ENCODE measurements around the gene TSEN34. TPM values are rescaled to one million over a fixed set of nuclear protein-coding genes. Genes with fewer than 3 reads are reported as not detected.

TSEN34 gene
- polyA plus RNA-seq, 1 of the 3 experiments (the other 2 are of a cell fraction), result 82.1 TPM

GRCh38 chr19:54151362-54152035 is 39.6 kb upstream of the TSEN34 start:
- H3K9me2 ChIP-seq, result no peaks in the 10 kb centered on the region
- TF ChIP-seq POLR2AphosphoS5 (IDR thresholded peaks at IDR 0.05; ENCODE audit: low read depth, low read length) (no peak), ELF1 (IDR thresholded peaks at IDR 0.05) (no peak), NRF1 (IDR thresholded peaks at IDR 0.05; ENCODE audit: low read depth, low read length) (no peak), REST (IDR thresholded peaks at IDR 0.05; ENCODE audit: low read depth, low read length) (no peak), GABPA (IDR thresholded peaks at IDR 0.05; ENCODE audit: low read depth) (no peak), SMC3 (IDR thresholded peaks at IDR 0.05; ENCODE audit: low read depth, low read length) (no peak)
- DNase-seq, result no peak
- no peaks in the 10 kb centered on the region for H4K20me1 ChIP-seq (ENCODE audit: insufficient read depth)
- H3K79me2 ChIP-seq (ENCODE audit: insufficient read depth), result no peaks in the 10 kb centered on the region
- no peak overlapping the region for H2AFZ ChIP-seq (ENCODE audit: low read depth)
- H3K4me3 ChIP-seq (ENCODE audit: low read depth in 2 of 2, low read length in 1 of 2), result no peak overlapping the region
- WGBS (ENCODE audit: low lambda C conversion rate), result 89% methylated on average over 22 of the region's 23 CpGs
- H3K9ac ChIP-seq, result no peak overlapping the region
- no peak overlapping the region for H3K27ac ChIP-seq (ENCODE audit: low read depth in 2 of 2, low read length in 1 of 2)
- no peaks in the 10 kb centered on the region for H3K27me3 ChIP-seq (ENCODE audit: insufficient read depth)
- POLR2A ChIA-PET, result interaction anchor here (1.6 kb wide), 1 partner anchor 8 kb away, joined by 6 read pairs; the partner anchor contains the start of gene LENG1
- no peak overlapping the region for H3K4me2 ChIP-seq
- no peaks in the 10 kb centered on the region for H3K4me1 ChIP-seq (ENCODE audit: control insufficient read depth in 1 of 2, insufficient read depth in 2 of 2, low read depth in 1 of 2, low read length in 1 of 2)
- CTCF ChIA-PET, result interaction anchor here (1.7 kb wide), 1 partner anchor 8 kb away, joined by 6 read pairs; the partner anchor contains the start of gene LENG1
- peaks cover 19% of the 10 kb centered on the region for H3F3A ChIP-seq (replicated peaks; ENCODE audit: insufficient read depth)
- no peaks in the 10 kb centered on the region for H3K9me3 ChIP-seq
- H3K36me3 ChIP-seq (replicated peaks in 1 of 2; ENCODE audit: control insufficient read depth in 1 of 2, insufficient read depth in 2 of 2, low read length in 1 of 2), result peaks cover 26 to 90% of the 10 kb centered on the region in 2 experiments

GRCh38 chr19:54152267-54152666 is 38.8 kb upstream of the TSEN34 start:
- H4K20me1 ChIP-seq (ENCODE audit: insufficient read depth), result no peaks in the 10 kb centered on the region
- H3K4me3 ChIP-seq (ENCODE audit: low read depth in 2 of 2, low read length in 1 of 2), result no peak overlapping the region
- no peak for DNase-seq
- H3K9me3 ChIP-seq, result no peaks in the 10 kb centered on the region
- TF ChIP-seq CHD2 (IDR thresholded peaks at IDR 0.05; ENCODE audit: low read length, partially characterized antibody), result no peak
- TF ChIP-seq SMC3 (IDR thresholded peaks at IDR 0.05; ENCODE audit: low read depth, low read length), result no peak
- no peak for TF ChIP-seq TEAD4 (IDR thresholded peaks at IDR 0.05; ENCODE audit: borderline replicate concordance, insufficient read depth)
- TF ChIP-seq RAD21 (IDR thresholded peaks at IDR 0.05; ENCODE audit: low read length), result no peak
- TF ChIP-seq IRF3 (IDR thresholded peaks at IDR 0.05; ENCODE audit: low read depth, low read length), result no peak
- no peak for TF ChIP-seq NRF1 (IDR thresholded peaks at IDR 0.05; ENCODE audit: low read depth, low read length)
- TF ChIP-seq NFIC (IDR thresholded peaks at IDR 0.05; ENCODE audit: borderline replicate concordance), result no peak
- no peak for TF ChIP-seq USF2 (IDR thresholded peaks at IDR 0.05; ENCODE audit: borderline replicate concordance, low read depth, low read length)
- no peak for TF ChIP-seq YY1 (IDR thresholded peaks at IDR 0.05; ENCODE audit: low read depth)
- TF ChIP-seq EZH2phosphoT487 (IDR thresholded peaks at IDR 0.05; ENCODE audit: borderline replicate concordance, low read depth), result no peak
- TF ChIP-seq GATA2 (CRISPR knock-in tag; IDR thresholded peaks at IDR 0.05), result no peak
- no peak for TF ChIP-seq FOXM1 (IDR thresholded peaks at IDR 0.05; ENCODE audit: low read depth)
- no peak for TF ChIP-seq RFX5 (IDR thresholded peaks at IDR 0.05; ENCODE audit: low read length)
- no peak for TF ChIP-seq JUND (IDR thresholded peaks at IDR 0.05)
- TF ChIP-seq ZBTB33 (IDR thresholded peaks at IDR 0.05; ENCODE audit: borderline replicate concordance, low read depth), result no peak
- no peaks in the 10 kb centered on the region for H3K79me2 ChIP-seq (ENCODE audit: insufficient read depth)
- H3K27me3 ChIP-seq (ENCODE audit: insufficient read depth), result no peaks in the 10 kb centered on the region
- no peaks in the 10 kb centered on the region for H3K4me1 ChIP-seq (ENCODE audit: control insufficient read depth in 1 of 2, insufficient read depth in 2 of 2, low read depth in 1 of 2, low read length in 1 of 2)
- no peak overlapping the region for H2AFZ ChIP-seq (ENCODE audit: low read depth)
- no peak overlapping the region for H3K9ac ChIP-seq
- 90% methylated on average over 2 of the region's 12 CpGs for whole genome bisulfite sequencing (ENCODE audit: low lambda C conversion rate)
- peaks cover 29 to 89% of the 10 kb centered on the region in 2 experiments for H3K36me3 ChIP-seq (replicated peaks in 1 of 2; ENCODE audit: control insufficient read depth in 1 of 2, insufficient read depth in 2 of 2, low read length in 1 of 2)
- H3K27ac ChIP-seq (ENCODE audit: low read depth in 2 of 2, low read length in 1 of 2), result no peak overlapping the region
- ChIA-PET CTCF (no interaction called here), POLR2A (no interaction called here)
- H3K4me2 ChIP-seq, result no peak overlapping the region
- no peaks in the 10 kb centered on the region for H3K9me2 ChIP-seq
- H3F3A ChIP-seq (replicated peaks; ENCODE audit: insufficient read depth), result peaks cover 19% of the 10 kb centered on the region
